Measurements from ENCODE around the gene OR2T11.
"Not testable (repeated sequence)": the region's sequence is repeated elsewhere in the genome, so short reads cannot be mapped to it uniquely, and the experiment has no call there.

The OR2T11 gene

GRCh38 chr1:248634991-248635390 is at the start of gene OR2T11:
Gene OR2T11 (minus strand): TSS chr1:248635091. CDS start chr1:248627128, 7,963 bp downstream.
- H3K36me3 Mint-ChIP-seq; H3K4me1 Mint-ChIP-seq; H3K4me3 Mint-ChIP-seq; ATAC-seq; H3K9me3 Mint-ChIP-seq; DNase-seq (ENCODE audit: low spot score in 2 of 2); H3K27ac Mint-ChIP-seq: not testable (repeated sequence)

GRCh38 chr1:248681651-248682050 is 46.8 kb upstream of the OR2T11 start:
- no peak for DNase-seq (ENCODE audit: low spot score in 2 of 2)
- H3K9me3 Mint-ChIP-seq = no peaks in the 10 kb centered on the region
- H3K4me3 Mint-ChIP-seq = no peak overlapping the region

GRCh38 chr1:248670003-248670402 is 35.1 kb upstream of the OR2T11 start:
- H3K27ac Mint-ChIP-seq = no peak overlapping the region
- H3K36me3 Mint-ChIP-seq = no peaks in the 10 kb centered on the region
- DNase-seq (ENCODE audit: low spot score in 2 of 2) (no peak), ATAC-seq (no peak)
- H3K9me3 Mint-ChIP-seq = no peaks in the 10 kb centered on the region
- H3K4me1 Mint-ChIP-seq = no peaks in the 10 kb centered on the region
- no peak overlapping the region for H3K4me3 Mint-ChIP-seq

More at GRCh38 chr1:248681651-248682050, 46.8 kb upstream of the OR2T11 start:
- no peaks in the 10 kb centered on the region for H3K4me1 Mint-ChIP-seq
- no peak overlapping the region for H3K27ac Mint-ChIP-seq
- ATAC-seq = no peak
- H3K36me3 Mint-ChIP-seq = no peaks in the 10 kb centered on the region

GRCh38 chr1:248663453-248664328 is 28.8 kb upstream of the OR2T11 start:
- H3K27ac Mint-ChIP-seq; DNase-seq (ENCODE audit: low spot score in 2 of 2); H3K4me3 Mint-ChIP-seq; H3K4me1 Mint-ChIP-seq; H3K36me3 Mint-ChIP-seq; H3K9me3 Mint-ChIP-seq; ATAC-seq: not testable (repeated sequence)

GRCh38 chr1:248656797-248657196 is 21.9 kb upstream of the OR2T11 start:
- H3K4me3 Mint-ChIP-seq; H3K36me3 Mint-ChIP-seq; ATAC-seq; DNase-seq (ENCODE audit: low spot score in 2 of 2); H3K4me1 Mint-ChIP-seq; H3K27ac Mint-ChIP-seq; H3K9me3 Mint-ChIP-seq: not testable (repeated sequence)

- H3K36me3 Mint-ChIP-seq; H3K4me3 Mint-ChIP-seq; H3K27ac Mint-ChIP-seq; ATAC-seq; H3K4me1 Mint-ChIP-seq; H3K9me3 Mint-ChIP-seq; DNase-seq (ENCODE audit: low spot score in 2 of 2): not testable (repeated sequence)
Measured at GRCh38 chr1:248655354-248655753, 20.5 kb upstream of the OR2T11 start, which contains the start of gene OR2T27. Gene OR2T27 (minus strand): TSS chr1:248655528. CDS start chr1:248650884, 4,644 bp downstream.

- not testable (repeated sequence) for H3K4me1 Mint-ChIP-seq; H3K27ac Mint-ChIP-seq; H3K36me3 Mint-ChIP-seq; DNase-seq (ENCODE audit: low spot score in 2 of 2); H3K9me3 Mint-ChIP-seq; H3K4me3 Mint-ChIP-seq
- peak; percentile 52 for ATAC-seq
Measured at GRCh38 chr1:248648770-248649536, 14.1 kb upstream of the OR2T11 start.

- DNase-seq (ENCODE audit: low spot score in 2 of 2); ATAC-seq; H3K4me3 Mint-ChIP-seq; H3K27ac Mint-ChIP-seq; H3K36me3 Mint-ChIP-seq; H3K4me1 Mint-ChIP-seq; H3K9me3 Mint-ChIP-seq: not testable (repeated sequence)
Measured at GRCh38 chr1:248645178-248645577, 10.3 kb upstream of the OR2T11 start, which contains the start of gene OR2T35. Gene OR2T35 (minus strand): TSS chr1:248645278. CDS start chr1:248639258, 6,020 bp downstream.

GRCh38 chr1:248642971-248643651 is 8.2 kb upstream of the OR2T11 start:
- not testable (repeated sequence) for H3K4me1 Mint-ChIP-seq; H3K27ac Mint-ChIP-seq; H3K4me3 Mint-ChIP-seq; H3K36me3 Mint-ChIP-seq; DNase-seq (ENCODE audit: low spot score in 2 of 2); H3K9me3 Mint-ChIP-seq
- peak; percentile 45 for ATAC-seq

- H3K4me1 Mint-ChIP-seq; ATAC-seq; H3K36me3 Mint-ChIP-seq; H3K27ac Mint-ChIP-seq; H3K9me3 Mint-ChIP-seq; H3K4me3 Mint-ChIP-seq; DNase-seq (ENCODE audit: low spot score in 2 of 2): not testable (repeated sequence)
Measured at GRCh38 chr1:248641583-248641982, 6.7 kb upstream of the OR2T11 start.

GRCh38 chr1:248640906-248641305 is 6.0 kb upstream of the OR2T11 start:
- not testable (repeated sequence) for H3K4me1 Mint-ChIP-seq; H3K36me3 Mint-ChIP-seq; H3K27ac Mint-ChIP-seq; H3K4me3 Mint-ChIP-seq; DNase-seq (ENCODE audit: low spot score in 2 of 2); H3K9me3 Mint-ChIP-seq; ATAC-seq

- DNase-seq (ENCODE audit: low spot score in 2 of 2); ATAC-seq; H3K9me3 Mint-ChIP-seq; H3K27ac Mint-ChIP-seq; H3K4me1 Mint-ChIP-seq; H3K4me3 Mint-ChIP-seq; H3K36me3 Mint-ChIP-seq: not testable (repeated sequence)
Measured at GRCh38 chr1:248639652-248640051, 4.8 kb upstream of the OR2T11 start.

GRCh38 chr1:248636612-248637011 is 1.7 kb upstream of the OR2T11 start:
- not testable (repeated sequence) for H3K4me3 Mint-ChIP-seq; ATAC-seq; H3K36me3 Mint-ChIP-seq; H3K27ac Mint-ChIP-seq; H3K4me1 Mint-ChIP-seq; DNase-seq (ENCODE audit: low spot score in 2 of 2); H3K9me3 Mint-ChIP-seq

GRCh38 chr1:248631354-248632008 is 3.4 kb downstream of the OR2T11 start:
- Mint-ChIP-seq H3K36me3 (no peaks in the 10 kb centered on the region), H3K9me3 (no peaks in the 10 kb centered on the region), H3K4me1 (no peaks in the 10 kb centered on the region), H3K4me3 (no peak overlapping the region), H3K27ac (no peak overlapping the region)
- no peak for DNase-seq (ENCODE audit: low spot score in 2 of 2)
- ATAC-seq = no peak

GRCh38 chr1:248630551-248630950 is 4.3 kb downstream of the OR2T11 start:
- no peak overlapping the region for H3K4me3 Mint-ChIP-seq
- no peaks in the 10 kb centered on the region for H3K9me3 Mint-ChIP-seq
- no peaks in the 10 kb centered on the region for H3K36me3 Mint-ChIP-seq
- H3K27ac Mint-ChIP-seq = no peak overlapping the region
- no peak for DNase-seq (ENCODE audit: low spot score in 2 of 2)
- no peak for ATAC-seq
- no peaks in the 10 kb centered on the region for H3K4me1 Mint-ChIP-seq
